ENCODE results near the gene ACOX2. TPM values are rescaled to one million over a fixed set of nuclear protein-coding genes. Genes with fewer than 3 reads are reported as not detected.

The ACOX2 gene
- total RNA-seq, 1 experiment from 2014 or later: 0.85 TPM

- H3K79me2 ChIP-seq (ENCODE audit: insufficient read depth, low read length): no peaks in the 10 kb centered on the region
- H2BK12ac ChIP-seq (ENCODE audit: insufficient read length, low read depth, low read length): no peak overlapping the region
- no peak overlapping the region for H3K4ac ChIP-seq (ENCODE audit: low read depth, low read length)
- Mint-ChIP-seq H3K36me3 (ENCODE audit: insufficient read depth in 1 of 3, low read depth in 3 of 3) (0 out of 7 replicates have a peak, but pooled peaks cover 0 to 1% (median 0%) of the 10 kb centered on the region in 3 experiments), H3K4me1 (peaks cover 19 to 23% of the 10 kb centered on the region in 2 experiments), H3K27ac (no peak overlapping the region), H3K27me3 (ENCODE audit: low read depth) (peaks cover 2% of the 10 kb centered on the region), H3K4me3 (no peak overlapping the region), H3K9me3 (peaks cover 0 to 3% of the 10 kb centered on the region in 2 experiments; a peak in 2 of 5 replicates)
- H3K4me1 ChIP-seq (ENCODE audit: insufficient read depth, low read length): peaks cover 6% of the 10 kb centered on the region
- no peaks in the 10 kb centered on the region for H3K9me3 ChIP-seq (ENCODE audit: control insufficient read depth, low read depth, low read length)
- no peak overlapping the region for H3K9ac ChIP-seq (ENCODE audit: extremely low read depth, insufficient read length, low read length)
- no peaks in the 10 kb centered on the region for H3K27me3 ChIP-seq (ENCODE audit: insufficient read depth, low read length)
- H2BK120ac ChIP-seq (ENCODE audit: low read depth, low read length, poor library complexity, severe bottlenecking): no peak overlapping the region
- H2BK15ac ChIP-seq (ENCODE audit: low read depth, low read length): no peak overlapping the region
- H3K18ac ChIP-seq (ENCODE audit: insufficient read length, low read depth, low read length): no peak overlapping the region
- no CpG with 5 or more reads among the region's 1 CpG for WGBS (ENCODE audit: extremely low coverage, insufficient read length, low lambda C conversion rate)
- no peak overlapping the region for H3K4me2 ChIP-seq (ENCODE audit: insufficient read depth, insufficient read length, low read length)
- H4K5ac ChIP-seq (ENCODE audit: insufficient read length, low read depth, low read length): no peak overlapping the region
- no peaks in the 10 kb centered on the region for H3K79me1 ChIP-seq (ENCODE audit: insufficient read depth, low read depth, low read length, poor library complexity, severe bottlenecking)
- H3T11ph ChIP-seq (ENCODE audit: low read length): no peak overlapping the region
- no peaks in the 10 kb centered on the region for H3K23me2 ChIP-seq (ENCODE audit: insufficient read length, low read depth, low read length, poor library complexity, severe bottlenecking)
- no peak overlapping the region for H2AK5ac ChIP-seq (ENCODE audit: insufficient read length, low read length)
- no peak overlapping the region for H3K56ac ChIP-seq (ENCODE audit: insufficient read length, low read depth, low read length)
- no peak overlapping the region for H2BK5ac ChIP-seq (ENCODE audit: insufficient read length, low read length)
- DNase-seq: no peak
- H4K20me1 ChIP-seq (ENCODE audit: control insufficient read depth, insufficient read depth, insufficient read length): no peaks in the 10 kb centered on the region
- H4K8ac ChIP-seq (replicated peaks; ENCODE audit: insufficient read length, low read depth, low read length): no peak overlapping the region
- H3K23ac ChIP-seq (ENCODE audit: insufficient read length, low read depth, low read length): no peak overlapping the region
- no peak for TF ChIP-seq CTCF (conservative IDR thresholded peaks at IDR 0.05)
- H2BK20ac ChIP-seq (ENCODE audit: low read depth, low read length, poor library complexity, severe bottlenecking): no peak overlapping the region
- H4K91ac ChIP-seq (ENCODE audit: insufficient read length, low read depth, low read length): no peak overlapping the region
- no peak overlapping the region for H3K14ac ChIP-seq (ENCODE audit: insufficient read depth, low read length)
- no peak overlapping the region for H2AFZ ChIP-seq (ENCODE audit: low read length)
- H3K27ac ChIP-seq (ENCODE audit: insufficient read length, low read depth, low read length): no peak overlapping the region
Measured at GRCh38 chr3:58474348-58474911, 62.6 kb downstream of the ACOX2 start.
